Measurements from ENCODE around the gene GTPBP10. TPM values are rescaled to one million over a fixed set of nuclear protein-coding genes. Genes with fewer than 3 reads are reported as not detected.
A peak's percentile ranks its signal among the peaks of the same experiment; 100 is the strongest.

Gene GTPBP10
- total RNA-seq, 1 donor from 2014 or later, result 18.7 TPM

- H3K9me3 Mint-ChIP-seq (ENCODE audit: unreplicated experiment), result no peaks in the 10 kb centered on the region
- H3K4me3 Mint-ChIP-seq (ENCODE audit: unreplicated experiment), result no peak overlapping the region
- TF ChIP-seq, protein P1, sequence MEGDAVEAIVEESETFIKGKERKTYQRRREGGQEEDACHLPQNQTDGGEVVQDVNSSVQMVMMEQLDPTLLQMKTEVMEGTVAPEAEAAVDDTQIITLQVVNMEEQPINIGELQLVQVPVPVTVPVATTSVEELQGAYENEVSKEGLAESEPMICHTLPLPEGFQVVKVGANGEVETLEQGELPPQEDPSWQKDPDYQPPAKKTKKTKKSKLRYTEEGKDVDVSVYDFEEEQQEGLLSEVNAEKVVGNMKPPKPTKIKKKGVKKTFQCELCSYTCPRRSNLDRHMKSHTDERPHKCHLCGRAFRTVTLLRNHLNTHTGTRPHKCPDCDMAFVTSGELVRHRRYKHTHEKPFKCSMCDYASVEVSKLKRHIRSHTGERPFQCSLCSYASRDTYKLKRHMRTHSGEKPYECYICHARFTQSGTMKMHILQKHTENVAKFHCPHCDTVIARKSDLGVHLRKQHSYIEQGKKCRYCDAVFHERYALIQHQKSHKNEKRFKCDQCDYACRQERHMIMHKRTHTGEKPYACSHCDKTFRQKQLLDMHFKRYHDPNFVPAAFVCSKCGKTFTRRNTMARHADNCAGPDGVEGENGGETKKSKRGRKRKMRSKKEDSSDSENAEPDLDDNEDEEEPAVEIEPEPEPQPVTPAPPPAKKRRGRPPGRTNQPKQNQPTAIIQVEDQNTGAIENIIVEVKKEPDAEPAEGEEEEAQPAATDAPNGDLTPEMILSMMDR (IDR thresholded peaks at IDR 0.05; ENCODE audit: partially characterized antibody, unreplicated experiment), result no peak
- no peaks in the 10 kb centered on the region for H3K4me1 Mint-ChIP-seq (ENCODE audit: low read depth, unreplicated experiment)
- H3K27ac Mint-ChIP-seq (ENCODE audit: unreplicated experiment), result no peak overlapping the region
- no peak for DNase-seq
- H3K36me3 Mint-ChIP-seq (ENCODE audit: unreplicated experiment), result no peaks in the 10 kb centered on the region
- peaks cover 2% of the 10 kb centered on the region for H3K27me3 Mint-ChIP-seq (ENCODE audit: unreplicated experiment)
Measured at GRCh38 chr7:90311175-90311574, 35.3 kb upstream of the GTPBP10 start.

GRCh38 chr7:90312745-90313144 lies 33.8 kb upstream of the GTPBP10 start:
- Mint-ChIP-seq H3K27me3 (ENCODE audit: unreplicated experiment) (peaks cover 2% of the 10 kb centered on the region), H3K4me3 (ENCODE audit: unreplicated experiment) (no peak overlapping the region), H3K4me1 (ENCODE audit: low read depth, unreplicated experiment) (peaks cover 1% of the 10 kb centered on the region), H3K9me3 (ENCODE audit: unreplicated experiment) (no peaks in the 10 kb centered on the region), H3K27ac (ENCODE audit: unreplicated experiment) (no peak overlapping the region), H3K36me3 (ENCODE audit: unreplicated experiment) (no peaks in the 10 kb centered on the region)
- no peak for DNase-seq
- TF ChIP-seq, protein P1 (IDR thresholded peaks at IDR 0.05; ENCODE audit: partially characterized antibody, unreplicated experiment), result no peak

- Mint-ChIP-seq H3K36me3 (ENCODE audit: unreplicated experiment) (no peaks in the 10 kb centered on the region), H3K27me3 (ENCODE audit: unreplicated experiment) (peaks cover 2% of the 10 kb centered on the region), H3K27ac (ENCODE audit: unreplicated experiment) (no peak overlapping the region), H3K9me3 (ENCODE audit: unreplicated experiment) (no peaks in the 10 kb centered on the region), H3K4me1 (ENCODE audit: low read depth, unreplicated experiment) (peaks cover 1% of the 10 kb centered on the region), H3K4me3 (ENCODE audit: unreplicated experiment) (no peak overlapping the region)
- TF ChIP-seq, protein P1 (IDR thresholded peaks at IDR 0.05; ENCODE audit: partially characterized antibody, unreplicated experiment), result no peak
- no peak for DNase-seq
Measured at GRCh38 chr7:90313907-90314306, 32.6 kb upstream of the GTPBP10 start.

DNA sequence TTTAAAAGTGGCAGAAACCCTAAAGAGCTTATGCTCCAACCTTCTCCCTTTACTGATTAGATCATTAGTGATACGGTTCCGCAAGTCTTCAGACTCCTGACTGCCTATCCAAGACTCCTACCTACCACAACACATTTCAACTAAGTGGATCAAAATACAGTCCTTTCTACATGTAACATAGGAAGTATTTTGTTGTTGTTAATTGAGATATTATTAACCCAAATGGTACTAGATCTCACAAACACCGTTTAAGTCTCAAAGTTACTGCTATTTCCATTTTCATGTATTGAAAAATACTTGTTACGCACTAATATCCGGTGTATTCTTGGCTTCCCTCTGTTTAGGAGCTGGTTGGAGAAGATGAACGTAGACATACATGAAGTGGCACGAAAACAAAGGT lies 26.5 kb upstream of the GTPBP10 start:
- H3K4me1 Mint-ChIP-seq (ENCODE audit: low read depth, unreplicated experiment), result peaks cover 1% of the 10 kb centered on the region
- no peak overlapping the region for H3K27ac Mint-ChIP-seq (ENCODE audit: unreplicated experiment)
- peaks cover 12% of the 10 kb centered on the region for H3K27me3 Mint-ChIP-seq (ENCODE audit: unreplicated experiment)
- H3K9me3 Mint-ChIP-seq (ENCODE audit: unreplicated experiment), result peaks cover 4% of the 10 kb centered on the region
- peaks cover 10% of the 10 kb centered on the region for H3K36me3 Mint-ChIP-seq (ENCODE audit: unreplicated experiment)
- TF ChIP-seq, protein P1 (IDR thresholded peaks at IDR 0.05; ENCODE audit: partially characterized antibody, unreplicated experiment), result no peak
- peak overlapping the region; percentile 87 for H3K4me3 Mint-ChIP-seq (ENCODE audit: unreplicated experiment)
- DNase-seq, result no peak

- peak overlapping the region; percentile 87 for H3K4me3 Mint-ChIP-seq (ENCODE audit: unreplicated experiment)
- TF ChIP-seq, protein P1 (IDR thresholded peaks at IDR 0.05; ENCODE audit: partially characterized antibody, unreplicated experiment), result no peak
- H3K27me3 Mint-ChIP-seq (ENCODE audit: unreplicated experiment), result peaks cover 12% of the 10 kb centered on the region
- no peak overlapping the region for H3K27ac Mint-ChIP-seq (ENCODE audit: unreplicated experiment)
- H3K36me3 Mint-ChIP-seq (ENCODE audit: unreplicated experiment), result peaks cover 10% of the 10 kb centered on the region
- DNase-seq, result no peak
- H3K9me3 Mint-ChIP-seq (ENCODE audit: unreplicated experiment), result peaks cover 4% of the 10 kb centered on the region
- peaks cover 1% of the 10 kb centered on the region for H3K4me1 Mint-ChIP-seq (ENCODE audit: low read depth, unreplicated experiment)
Measured at GRCh38 chr7:90320418-90320800, 26.1 kb upstream of the GTPBP10 start.
